CD4-positive, alpha-beta T cell (primary cell): ENCODE measurements around the gene CAMTA1. TPM values are rescaled to one million over a fixed set of nuclear protein-coding genes. Genes with fewer than 3 reads are reported as not detected.

Experiments
- ATAC-seq: fragments of 200-7000 bp; cut with Tn5 transposase; one replicate; pipeline ENCODE4 v1.10.0; 2022; ENCODE audit warnings: mild to moderate bottlenecking; ENCODE audit not compliant: poor library complexity
- CTCF ChIA-PET: fragments of 350-600 bp; sonication (Branson Sonifier 250); formaldehyde crosslinking; loops from one replicate; lab custom pipeline; 2021; ENCODE audit warnings: antibody characterized with exemption, inconsistent platforms; lab: Charles Lee
- POLR2A ChIA-PET: fragments of 350-600 bp; sonication (Branson Sonifier 250); formaldehyde crosslinking; loops from one replicate; lab custom pipeline; 2021; ENCODE audit warnings: antibody characterized with exemption, inconsistent platforms; lab: Charles Lee
- DNase-seq, 14 experiments: peaks; one replicate each; pipeline ENCODE4 v3.0.0-alpha.2; 2013 to 2020; ENCODE audit warnings: mixed read lengths in 2 of 14
- H3K27ac ChIP-seq, 2 donors: one replicate each; pipeline versions ENCODE4 v1.5.1 to v1.7.0; 2013; ENCODE audit warnings: low read length in 2 of 2, low read depth in 1 of 2, mild to moderate bottlenecking in 1 of 2
- H3K27me3 ChIP-seq, 2 experiments: 1 replicate in 1 of 2; 2 replicates in 1 of 2; pipeline versions ENCODE4 v1.6.1 to v1.7.0; 2013; ENCODE audit warnings: low read length in 2 of 2, control low read depth in 1 of 2, mild to moderate bottlenecking in 1 of 2, moderate library complexity in 1 of 2; ENCODE audit not compliant: insufficient read depth in 2 of 2, control insufficient read depth in 1 of 2
- H3K36me3 ChIP-seq: one replicate; pipeline ENCODE4 v1.6.1; 2013; ENCODE audit warnings: low read length, control low read depth; ENCODE audit not compliant: insufficient read depth
- H3K4me1 ChIP-seq: one replicate; pipeline ENCODE4 v1.6.1; 2013; ENCODE audit warnings: low read length, control low read depth; ENCODE audit not compliant: insufficient read depth
- H3K4me3 ChIP-seq: one replicate; pipeline ENCODE4 v1.5.1; 2013; ENCODE audit warnings: mild to moderate bottlenecking, low read length, moderate library complexity
- H3K9me3 ChIP-seq, 2 experiments: 1 replicate in 1 of 2; 2 replicates in 1 of 2; pipeline versions ENCODE4 v1.6.1 to v1.7.0; 2013; ENCODE audit warnings: low read length in 2 of 2, mild to moderate bottlenecking in 2 of 2, control low read depth in 1 of 2, moderate library complexity in 1 of 2; ENCODE audit not compliant: control insufficient read depth in 1 of 2, insufficient read depth in 1 of 2
- H3K27ac Mint-ChIP-seq: one replicate; pipeline ENCODE4 v1.8.0; 2020; ENCODE audit warnings: mixed read lengths
- H3K27me3 Mint-ChIP-seq: one replicate; pipeline ENCODE4 v1.8.0; 2021; ENCODE audit warnings: mixed read lengths
- H3K36me3 Mint-ChIP-seq: one replicate; pipeline ENCODE4 v1.8.0; 2021; ENCODE audit warnings: low read depth, mixed read lengths
- H3K4me1 Mint-ChIP-seq: one replicate; pipeline ENCODE4 v1.8.0; 2021; ENCODE audit warnings: low read depth, mixed read lengths
- H3K4me3 Mint-ChIP-seq: one replicate; pipeline ENCODE4 v1.8.0; 2020; ENCODE audit warnings: mild to moderate bottlenecking, mixed read lengths
- H3K9me3 Mint-ChIP-seq: one replicate; pipeline ENCODE4 v1.8.0; 2020; ENCODE audit warnings: mixed read lengths
- intact Hi-C, 2 experiments: fragments of 100-400 bp; cut with DNase I in 1 of 2; cut with micrococcal nuclease in 1 of 2; formaldehyde crosslinking; loops; one replicate each; pipeline versions ENCODE4 v1.15.1 to v1.9.0; 2023 to 2025; cut with DNase I, micrococcal nuclease
- total RNA-seq, 174 experiments: library from RNA in 2 of 174; stranded (reverse) in 2 of 174; gene quantifications; one replicate each; pipeline ENCODE4 v1.2.3 and lab custom pipeline; 2021 to 2026
- TF ChIP-seq, protein P1 (sequence below): fragments of 200-600 bp; IDR thresholded peaks from one replicate; pipeline ENCODE4 v1.8.0; 2022; ENCODE audit warnings: antibody characterized with exemption, mild to moderate bottlenecking

CAMTA1 gene
- total RNA-seq, 2 experiments from 2014 or later: 38.6 to 39.3 TPM

DNA sequence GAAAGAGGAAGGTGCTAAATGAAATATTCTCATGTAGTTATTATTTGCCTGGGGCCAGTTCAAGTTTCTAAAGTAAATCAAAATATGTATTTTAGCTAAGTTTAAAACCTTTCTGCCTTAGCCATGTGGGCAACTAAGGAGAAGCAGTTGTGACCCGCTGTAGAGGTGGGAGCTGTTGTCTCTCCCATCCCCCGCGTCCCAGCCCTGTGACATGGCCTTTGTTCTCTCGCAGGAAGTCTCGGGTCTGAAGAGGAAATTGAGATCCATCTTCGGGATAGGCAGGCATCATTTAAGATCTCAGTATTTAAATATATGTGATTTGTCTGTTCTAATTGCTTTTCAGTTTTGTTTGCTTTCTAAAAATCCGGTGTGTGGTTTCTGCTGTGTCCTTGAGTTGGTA lies 121.5 kb downstream of the CAMTA1 start:
- no peak overlapping the region for H3K4me3 ChIP-seq
- H3K9me3 Mint-ChIP-seq: no peaks in the 10 kb centered on the region
- peaks cover 4% of the 10 kb centered on the region for H3K4me1 ChIP-seq
- ATAC-seq (no peak), DNase-seq (no peak)
- peaks cover 5% of the 10 kb centered on the region for H3K27me3 Mint-ChIP-seq
- H3K36me3 ChIP-seq: no peaks in the 10 kb centered on the region
- TF ChIP-seq, protein P1, sequence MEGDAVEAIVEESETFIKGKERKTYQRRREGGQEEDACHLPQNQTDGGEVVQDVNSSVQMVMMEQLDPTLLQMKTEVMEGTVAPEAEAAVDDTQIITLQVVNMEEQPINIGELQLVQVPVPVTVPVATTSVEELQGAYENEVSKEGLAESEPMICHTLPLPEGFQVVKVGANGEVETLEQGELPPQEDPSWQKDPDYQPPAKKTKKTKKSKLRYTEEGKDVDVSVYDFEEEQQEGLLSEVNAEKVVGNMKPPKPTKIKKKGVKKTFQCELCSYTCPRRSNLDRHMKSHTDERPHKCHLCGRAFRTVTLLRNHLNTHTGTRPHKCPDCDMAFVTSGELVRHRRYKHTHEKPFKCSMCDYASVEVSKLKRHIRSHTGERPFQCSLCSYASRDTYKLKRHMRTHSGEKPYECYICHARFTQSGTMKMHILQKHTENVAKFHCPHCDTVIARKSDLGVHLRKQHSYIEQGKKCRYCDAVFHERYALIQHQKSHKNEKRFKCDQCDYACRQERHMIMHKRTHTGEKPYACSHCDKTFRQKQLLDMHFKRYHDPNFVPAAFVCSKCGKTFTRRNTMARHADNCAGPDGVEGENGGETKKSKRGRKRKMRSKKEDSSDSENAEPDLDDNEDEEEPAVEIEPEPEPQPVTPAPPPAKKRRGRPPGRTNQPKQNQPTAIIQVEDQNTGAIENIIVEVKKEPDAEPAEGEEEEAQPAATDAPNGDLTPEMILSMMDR: no peak
- CTCF ChIA-PET: no interaction called here
- H3K27me3 ChIP-seq: peaks cover under 1 to 2% of the 10 kb centered on the region in 2 experiments
- H3K9me3 ChIP-seq: no peaks in the 10 kb centered on the region
- H3K4me3 Mint-ChIP-seq: no peak overlapping the region
- H3K27ac Mint-ChIP-seq: no peak overlapping the region
- POLR2A ChIA-PET: no interaction called here
- intact Hi-C loops: no loop called here
- no peaks in the 10 kb centered on the region for H3K4me1 Mint-ChIP-seq
- no peaks in the 10 kb centered on the region for H3K36me3 Mint-ChIP-seq
- H3K27ac ChIP-seq: no peak overlapping the region

DNA sequence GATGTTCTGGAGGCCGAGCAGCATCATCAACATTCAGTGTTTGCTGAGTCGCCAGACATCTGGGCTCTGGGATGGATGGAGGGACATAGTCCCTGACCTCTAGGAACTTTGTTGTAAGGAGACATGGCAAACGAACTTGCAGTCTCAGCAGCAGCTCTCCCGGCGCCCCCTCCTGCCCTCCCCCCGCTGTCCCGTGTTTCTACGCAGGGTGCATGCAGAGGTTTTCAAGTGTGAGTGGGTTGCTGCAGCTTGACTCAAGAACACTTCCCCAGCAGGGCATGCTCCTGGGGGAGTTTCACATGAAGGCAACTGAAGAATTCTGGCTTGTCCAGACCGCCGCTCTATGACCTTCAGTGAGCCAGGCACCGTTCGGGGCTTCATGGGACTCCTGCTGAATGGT lies 121.9 kb downstream of the CAMTA1 start:
- no peaks in the 10 kb centered on the region for H3K9me3 Mint-ChIP-seq
- no peak overlapping the region for H3K27ac Mint-ChIP-seq
- Histone ChIP-seq H3K27ac (no peak overlapping the region), H3K36me3 (no peaks in the 10 kb centered on the region), H3K27me3 (peaks cover 4 to 5% of the 10 kb centered on the region in 2 experiments), H3K9me3 (no peaks in the 10 kb centered on the region), H3K4me1 (peaks cover 4% of the 10 kb centered on the region), H3K4me3 (no peak overlapping the region)
- TF ChIP-seq, protein P1: no peak
- DNase-seq (no peak), ATAC-seq (no peak)
- H3K4me3 Mint-ChIP-seq: no peak overlapping the region
- H3K4me1 Mint-ChIP-seq: no peaks in the 10 kb centered on the region
- no peaks in the 10 kb centered on the region for H3K36me3 Mint-ChIP-seq
- H3K27me3 Mint-ChIP-seq: peaks cover 9% of the 10 kb centered on the region
- intact Hi-C loops: no loop called here
- POLR2A ChIA-PET: no interaction called here
- CTCF ChIA-PET: no interaction called here

DNA sequence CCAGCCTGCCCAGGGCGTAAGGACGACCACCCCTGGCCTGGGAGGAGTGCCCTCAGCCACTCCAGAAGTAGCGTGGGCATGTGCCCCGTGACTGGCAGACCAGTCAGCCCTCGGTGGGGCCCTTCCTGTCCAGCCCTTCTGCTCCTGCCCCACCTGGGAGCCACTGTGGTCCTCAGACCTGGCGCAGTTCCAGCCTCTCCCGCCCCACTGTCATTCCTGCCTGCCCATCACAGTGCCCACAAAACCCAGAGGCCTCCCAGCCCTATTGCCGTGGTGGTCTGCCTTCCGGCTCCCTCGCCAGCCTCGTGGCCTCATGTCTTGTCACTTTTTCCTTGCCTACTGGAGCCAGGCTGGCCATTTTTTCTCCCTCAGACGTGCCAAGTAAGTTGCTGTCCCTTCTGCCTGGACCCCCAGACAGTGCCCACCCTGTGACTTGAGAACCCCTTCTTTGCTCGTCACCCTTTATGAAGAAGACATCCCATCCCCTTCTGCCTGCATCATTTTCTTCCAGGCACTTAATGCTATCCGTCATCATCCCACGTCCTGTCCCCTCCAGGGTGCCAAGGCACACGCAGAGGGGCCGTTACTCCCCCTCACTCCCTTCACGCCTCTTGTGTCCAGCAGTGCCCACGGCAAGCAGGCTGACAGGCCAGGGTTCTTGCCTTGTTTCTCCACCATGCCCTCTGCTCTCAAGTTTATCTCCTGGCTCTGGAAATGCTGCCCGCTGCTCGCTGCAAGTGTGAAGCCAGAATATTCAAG lies 122.6 kb downstream of the CAMTA1 start:
- Histone ChIP-seq H3K27ac (no peak overlapping the region), H3K4me3 (no peak overlapping the region), H3K4me1 (peaks cover 4% of the 10 kb centered on the region), H3K9me3 (no peaks in the 10 kb centered on the region), H3K36me3 (no peaks in the 10 kb centered on the region), H3K27me3 (peaks cover 4 to 5% of the 10 kb centered on the region in 2 experiments)
- Mint-ChIP-seq H3K9me3 (no peaks in the 10 kb centered on the region), H3K4me3 (no peak overlapping the region), H3K27ac (no peak overlapping the region), H3K27me3 (peaks cover 12% of the 10 kb centered on the region), H3K36me3 (no peaks in the 10 kb centered on the region), H3K4me1 (no peaks in the 10 kb centered on the region)
- ATAC-seq (no peak), DNase-seq (no peak)
- ChIA-PET CTCF (no interaction called here), POLR2A (no interaction called here)
- TF ChIP-seq, protein P1: no peak
- intact Hi-C loops: no loop called here
